IgD-negative memory B cell (primary cell): ENCODE measurements around the gene FIGN. TPM values are rescaled to one million over a fixed set of nuclear protein-coding genes. Genes with fewer than 3 reads are reported as not detected.

Experiments
- H3K27ac Mint-ChIP-seq, 3 donors: one replicate each; pipeline ENCODE4 v1.8.0; 2020 to 2022; ENCODE audit warnings: mild to moderate bottlenecking in 3 of 3, mixed read lengths in 3 of 3, moderate library complexity in 1 of 3
- H3K27me3 Mint-ChIP-seq: one replicate; pipeline ENCODE4 v1.8.0; 2021; ENCODE audit warnings: mixed read lengths
- H3K36me3 Mint-ChIP-seq: one replicate; pipeline ENCODE4 v1.8.0; 2020; ENCODE audit warnings: mild to moderate bottlenecking, mixed read lengths
- H3K4me1 Mint-ChIP-seq, 3 donors: one replicate each; pipeline ENCODE4 v1.8.0; 2020 to 2022; ENCODE audit warnings: mixed read lengths in 3 of 3, mild to moderate bottlenecking in 1 of 3
- H3K4me3 Mint-ChIP-seq, 4 donors: one replicate each; pipeline ENCODE4 v1.8.0; 2020 to 2022; ENCODE audit warnings: mild to moderate bottlenecking in 4 of 4, mixed read lengths in 4 of 4, moderate library complexity in 3 of 4
- H3K9me3 Mint-ChIP-seq, 3 donors: one replicate each; pipeline ENCODE4 v1.8.0; 2020 to 2021; ENCODE audit warnings: mixed read lengths in 3 of 3, mild to moderate bottlenecking in 1 of 3
- polyA plus RNA-seq: library from polyadenylated mRNA; unstranded; fragments of 300-500 nt; fragmentation: Illumina TruSeq; gene quantifications from one replicate; pipeline ENCODE4 v1.2.3, GENCODE V29; 2021

FIGN gene
- polyA plus RNA-seq, 1 donor from 2014 or later = not detected

- Mint-ChIP-seq H3K9me3 (peaks cover 0 to 9% (median 2%) of the 10 kb centered on the region in 3 donors), H3K4me3 (no peak overlapping the region), H3K4me1 (no peaks in the 10 kb centered on the region), H3K36me3 (no peaks in the 10 kb centered on the region), H3K27ac (no peak overlapping the region), H3K27me3 (no peaks in the 10 kb centered on the region)
Measured at GRCh38 chr2:163670929-163671328, 64.9 kb downstream of the FIGN start.

- H3K27me3 Mint-ChIP-seq = no peaks in the 10 kb centered on the region
- peaks cover 0 to 9% (median 2%) of the 10 kb centered on the region in 3 donors for H3K9me3 Mint-ChIP-seq
- no peaks in the 10 kb centered on the region for H3K4me1 Mint-ChIP-seq
- H3K4me3 Mint-ChIP-seq = no peak overlapping the region
- H3K36me3 Mint-ChIP-seq = no peaks in the 10 kb centered on the region
- no peak overlapping the region for H3K27ac Mint-ChIP-seq
Measured at GRCh38 chr2:163669506-163669905, 66.3 kb downstream of the FIGN start.

GRCh38 chr2:163667064-163667887, 68.5 kb downstream of the FIGN start:
- no peak overlapping the region for H3K4me3 Mint-ChIP-seq
- H3K27ac Mint-ChIP-seq = no peak overlapping the region
- peaks cover 0 to 9% (median 0%) of the 10 kb centered on the region in 3 donors for H3K9me3 Mint-ChIP-seq
- H3K36me3 Mint-ChIP-seq = no peaks in the 10 kb centered on the region
- no peaks in the 10 kb centered on the region for H3K27me3 Mint-ChIP-seq
- no peaks in the 10 kb centered on the region for H3K4me1 Mint-ChIP-seq

- H3K27me3 Mint-ChIP-seq = no peaks in the 10 kb centered on the region
- no peaks in the 10 kb centered on the region for H3K36me3 Mint-ChIP-seq
- peaks cover 0 to 16% (median 3%) of the 10 kb centered on the region in 3 donors for H3K9me3 Mint-ChIP-seq
- no peaks in the 10 kb centered on the region for H3K4me1 Mint-ChIP-seq
- H3K4me3 Mint-ChIP-seq = no peak overlapping the region
- H3K27ac Mint-ChIP-seq = no peak overlapping the region
Measured at GRCh38 chr2:163665817-163666216, 70.0 kb downstream of the FIGN start.

- H3K4me1 Mint-ChIP-seq = no peaks in the 10 kb centered on the region
- H3K9me3 Mint-ChIP-seq = peaks cover 0 to 16% (median 3%) of the 10 kb centered on the region in 3 donors
- H3K27me3 Mint-ChIP-seq = no peaks in the 10 kb centered on the region
Measured at GRCh38 chr2:163665051-163665450, 70.8 kb downstream of the FIGN start.

GRCh38 chr2:163664610-163665009, 71.2 kb downstream of the FIGN start:
- Mint-ChIP-seq H3K4me1 (no peaks in the 10 kb centered on the region), H3K9me3 (peaks cover 0 to 16% (median 3%) of the 10 kb centered on the region in 3 donors), H3K36me3 (no peaks in the 10 kb centered on the region), H3K4me3 (no peak overlapping the region), H3K27ac (no peak overlapping the region), H3K27me3 (no peaks in the 10 kb centered on the region)

More at GRCh38 chr2:163665051-163665450, 70.8 kb downstream of the FIGN start:
- Mint-ChIP-seq H3K36me3 (no peaks in the 10 kb centered on the region), H3K27ac (no peak overlapping the region), H3K4me3 (no peak overlapping the region)

- H3K27ac Mint-ChIP-seq = no peak overlapping the region
Measured at GRCh38 chr2:163662141-163662780, 73.5 kb downstream of the FIGN start.

GRCh38 chr2:163659224-163659623, 76.6 kb downstream of the FIGN start:
- Mint-ChIP-seq H3K27me3 (no peaks in the 10 kb centered on the region), H3K4me3 (no peak overlapping the region), H3K4me1 (no peaks in the 10 kb centered on the region), H3K27ac (no peak overlapping the region), H3K9me3 (peaks cover 0 to 7% (median 3%) of the 10 kb centered on the region in 3 donors), H3K36me3 (no peaks in the 10 kb centered on the region)

More at GRCh38 chr2:163662141-163662780, 73.5 kb downstream of the FIGN start:
- Mint-ChIP-seq H3K4me1 (no peaks in the 10 kb centered on the region), H3K9me3 (peaks cover 0 to 7% (median 3%) of the 10 kb centered on the region in 3 donors), H3K27me3 (no peaks in the 10 kb centered on the region), H3K4me3 (no peak overlapping the region), H3K36me3 (no peaks in the 10 kb centered on the region)

GRCh38 chr2:163658556-163658955, 77.3 kb downstream of the FIGN start:
- H3K27me3 Mint-ChIP-seq = no peaks in the 10 kb centered on the region
- no peak overlapping the region for H3K4me3 Mint-ChIP-seq
- H3K4me1 Mint-ChIP-seq = no peaks in the 10 kb centered on the region
- H3K36me3 Mint-ChIP-seq = no peaks in the 10 kb centered on the region
- peaks cover 0 to 7% (median 3%) of the 10 kb centered on the region in 3 donors for H3K9me3 Mint-ChIP-seq
- no peak overlapping the region for H3K27ac Mint-ChIP-seq

GRCh38 chr2:163657281-163657656, 78.5 kb downstream of the FIGN start:
- no peak overlapping the region for H3K27ac Mint-ChIP-seq
- H3K36me3 Mint-ChIP-seq = no peaks in the 10 kb centered on the region
- no peaks in the 10 kb centered on the region for H3K27me3 Mint-ChIP-seq
- H3K4me1 Mint-ChIP-seq = no peaks in the 10 kb centered on the region
- H3K4me3 Mint-ChIP-seq = no peak overlapping the region
- H3K9me3 Mint-ChIP-seq = peaks cover 0 to 7% (median 3%) of the 10 kb centered on the region in 3 donors

- H3K4me3 Mint-ChIP-seq = no peak overlapping the region
- H3K27ac Mint-ChIP-seq = no peak overlapping the region
- H3K27me3 Mint-ChIP-seq = no peaks in the 10 kb centered on the region
- no peaks in the 10 kb centered on the region for H3K4me1 Mint-ChIP-seq
- no peaks in the 10 kb centered on the region for H3K36me3 Mint-ChIP-seq
- peaks cover 0 to 2% (median 0%) of the 10 kb centered on the region in 3 donors for H3K9me3 Mint-ChIP-seq
Measured at GRCh38 chr2:163656622-163657280, 79.1 kb downstream of the FIGN start.

GRCh38 chr2:163655667-163656066, 80.1 kb downstream of the FIGN start:
- Mint-ChIP-seq H3K36me3 (no peaks in the 10 kb centered on the region), H3K27ac (no peak overlapping the region), H3K9me3 (no peaks in the 10 kb centered on the region), H3K27me3 (no peaks in the 10 kb centered on the region), H3K4me1 (no peaks in the 10 kb centered on the region), H3K4me3 (no peak overlapping the region)

- Mint-ChIP-seq H3K4me3 (no peak overlapping the region), H3K27me3 (no peaks in the 10 kb centered on the region), H3K27ac (no peak overlapping the region), H3K4me1 (no peaks in the 10 kb centered on the region), H3K36me3 (no peaks in the 10 kb centered on the region), H3K9me3 (no peaks in the 10 kb centered on the region)
Measured at GRCh38 chr2:163652751-163653150, 83.1 kb downstream of the FIGN start.

- Mint-ChIP-seq H3K27me3 (no peaks in the 10 kb centered on the region), H3K36me3 (no peaks in the 10 kb centered on the region), H3K4me3 (no peak overlapping the region)
Measured at GRCh38 chr2:163649080-163649479, 86.7 kb downstream of the FIGN start.

GRCh38 chr2:163647300-163647699, 88.5 kb downstream of the FIGN start:
- no peak overlapping the region for H3K27ac Mint-ChIP-seq
- H3K27me3 Mint-ChIP-seq = no peaks in the 10 kb centered on the region

More at GRCh38 chr2:163649080-163649479, 86.7 kb downstream of the FIGN start:
- Mint-ChIP-seq H3K27ac (peak overlapping the region in 1 of 3 donors; percentile 14), H3K4me1 (no peaks in the 10 kb centered on the region), H3K9me3 (no peaks in the 10 kb centered on the region)

More at GRCh38 chr2:163647300-163647699, 88.5 kb downstream of the FIGN start:
- Mint-ChIP-seq H3K9me3 (peaks cover 0 to 3% (median 2%) of the 10 kb centered on the region in 3 donors), H3K4me3 (no peak overlapping the region), H3K4me1 (no peaks in the 10 kb centered on the region), H3K36me3 (no peaks in the 10 kb centered on the region)
